Mesenchymal stem cell (in vitro differentiated cells and primary cell): ENCODE results near the gene SNTN.

ENCODE experiments used
- DNase-seq: peaks from one replicate; pipeline ENCODE4 v3.0.0-alpha.2; 2013
- H2AFZ ChIP-seq: one replicate; pipeline ENCODE4 v1.6.1; 2013; ENCODE audit warnings: low read depth, mild to moderate bottlenecking, control low read depth, inconsistent platforms, low read length, moderate library complexity
- H2AK5ac ChIP-seq: 2 replicates; pipeline ENCODE4 v1.6.1; 2013; ENCODE audit warnings: low read length, moderate library complexity, mild to moderate bottlenecking, inconsistent platforms; ENCODE audit not compliant: severe bottlenecking
- H2BK120ac ChIP-seq: one replicate; pipeline ENCODE4 v1.6.1; 2013; ENCODE audit warnings: low read depth, mild to moderate bottlenecking, inconsistent platforms, low read length, moderate library complexity
- H2BK12ac ChIP-seq, 2 experiments: one replicate each; pipeline ENCODE4 v1.6.1; 2013; ENCODE audit warnings: inconsistent platforms in 2 of 2, low read length in 2 of 2, mild to moderate bottlenecking in 2 of 2, moderate library complexity in 2 of 2, control low read depth in 1 of 2
- H2BK15ac ChIP-seq: one replicate; pipeline ENCODE4 v1.6.1; 2013; ENCODE audit warnings: mild to moderate bottlenecking, low read depth, inconsistent platforms; ENCODE audit not compliant: poor library complexity, severe bottlenecking
- H2BK5ac ChIP-seq: 2 replicates; pipeline ENCODE4 v1.6.1; 2013; ENCODE audit warnings: low read depth, mild to moderate bottlenecking, low read length, control low read depth, inconsistent platforms; ENCODE audit not compliant: poor library complexity, severe bottlenecking
- H3K14ac ChIP-seq, 2 experiments: one replicate each; pipeline ENCODE4 v1.6.1; 2013; ENCODE audit warnings: inconsistent platforms in 2 of 2, low read length in 2 of 2, control low read depth in 1 of 2, mild to moderate bottlenecking in 1 of 2, moderate library complexity in 1 of 2
- H3K18ac ChIP-seq, 2 experiments: one replicate each; pipeline ENCODE4 v1.6.1; 2013; ENCODE audit warnings: inconsistent platforms in 2 of 2, low read length in 2 of 2, control low read depth in 1 of 2, low read depth in 1 of 2, mild to moderate bottlenecking in 1 of 2
- H3K23ac ChIP-seq, 2 experiments: one replicate each; pipeline ENCODE4 v1.6.1; 2013; ENCODE audit warnings: inconsistent platforms in 2 of 2, low read length in 2 of 2, mild to moderate bottlenecking in 2 of 2, moderate library complexity in 2 of 2, control low read depth in 1 of 2
- H3K27ac ChIP-seq: 2 replicates; pipeline ENCODE4 v1.5.1; 2013; ENCODE audit warnings: mild to moderate bottlenecking, moderate library complexity, low read length, control low read depth, inconsistent platforms; ENCODE audit not compliant: poor library complexity, severe bottlenecking
- H3K27me3 ChIP-seq, 2 experiments: 2 replicates each; pipeline versions ENCODE4 v1.6.1 to v1.7.0; 2013; ENCODE audit warnings: low read length in 2 of 2, mild to moderate bottlenecking in 2 of 2, moderate library complexity in 2 of 2, control low read depth in 1 of 2, inconsistent platforms in 1 of 2; ENCODE audit not compliant: control insufficient read depth in 1 of 2, insufficient read depth in 1 of 2
- H3K36me3 ChIP-seq, 2 experiments: 2 replicates each; pipeline versions ENCODE4 v1.6.1 to v1.7.0; 2013; ENCODE audit warnings: low read length in 2 of 2, control low read depth in 1 of 2, inconsistent platforms in 1 of 2, low read depth in 1 of 2, mild to moderate bottlenecking in 1 of 2; ENCODE audit not compliant: insufficient read depth in 2 of 2, control insufficient read depth in 1 of 2
- H3K4ac ChIP-seq, 2 experiments: one replicate each; pipeline ENCODE4 v1.6.1; 2013; ENCODE audit warnings: inconsistent platforms in 2 of 2, low read length in 2 of 2, mild to moderate bottlenecking in 2 of 2, moderate library complexity in 2 of 2, control low read depth in 1 of 2, low read depth in 1 of 2
- H3K4me1 ChIP-seq: 2 replicates; pipeline ENCODE4 v1.6.1; 2013; ENCODE audit warnings: low read depth, low read length, control low read depth; ENCODE audit not compliant: control insufficient read depth, insufficient read depth
- H3K4me2 ChIP-seq: 2 replicates; pipeline ENCODE4 v1.6.1; 2013; ENCODE audit warnings: low read length, mild to moderate bottlenecking, inconsistent platforms; ENCODE audit not compliant: poor library complexity, severe bottlenecking
- H3K4me3 ChIP-seq, 2 experiments: 2 replicates each; pipeline versions ENCODE4 v1.5.1 to v1.7.0; 2013; ENCODE audit warnings: low read length in 2 of 2, mild to moderate bottlenecking in 2 of 2, control low read depth in 1 of 2, low read depth in 1 of 2; ENCODE audit not compliant: insufficient read depth in 1 of 2
- H3K79me1 ChIP-seq: replicated peaks from 2 replicates; pipeline ENCODE4 v1.6.1; 2013; ENCODE audit warnings: mild to moderate bottlenecking, control low read depth, low read length, inconsistent platforms; ENCODE audit not compliant: poor library complexity, severe bottlenecking
- H3K9ac ChIP-seq: 2 replicates; pipeline ENCODE4 v1.7.0; 2013; ENCODE audit warnings: mild to moderate bottlenecking, low read length, moderate library complexity
- H3K9me3 ChIP-seq: 2 replicates; pipeline ENCODE4 v1.7.0; 2013; ENCODE audit warnings: mild to moderate bottlenecking, low read length; ENCODE audit not compliant: control insufficient read depth
- H4K8ac ChIP-seq: one replicate; pipeline ENCODE4 v1.6.1; 2013; ENCODE audit warnings: inconsistent platforms, mild to moderate bottlenecking, low read length, moderate library complexity
- H4K91ac ChIP-seq: one replicate; pipeline ENCODE4 v1.6.1; 2013; ENCODE audit warnings: mild to moderate bottlenecking, low read length, inconsistent platforms
- WGBS: methylation state at CpG from one replicate; pipeline ENCODE4 v1.1.7; 2013; ENCODE audit warnings: mixed read lengths; 5-methylcytosine and 5-hydroxymethylcytosine counted together

SNTN gene

GRCh38 chr3:63707731-63708130 lies 55.3 kb downstream of the SNTN start:
- H3K9me3 ChIP-seq, result no peaks in the 10 kb centered on the region
- no CpG with 5 or more reads among the region's 1 CpG for WGBS

GRCh38 chr3:63709576-63709975 lies 57.1 kb downstream of the SNTN start:
- Histone ChIP-seq H2BK15ac (no peak overlapping the region), H3K27ac (no peak overlapping the region), H3K4me1 (no peaks in the 10 kb centered on the region), H2AFZ (no peak overlapping the region), H3K14ac (no peak overlapping the region), H2BK120ac (no peak overlapping the region), H3K4ac (no peak overlapping the region), H3K36me3 (no peaks in the 10 kb centered on the region), H3K23ac (no peak overlapping the region), H4K91ac (no peak overlapping the region), H2AK5ac (no peak overlapping the region), H3K18ac (no peak overlapping the region), H3K27me3 (no peaks in the 10 kb centered on the region), H3K9ac (no peak overlapping the region), H2BK12ac (no peak overlapping the region), H3K79me1 (no peaks in the 10 kb centered on the region), H3K4me2 (no peak overlapping the region), H3K9me3 (no peaks in the 10 kb centered on the region), H4K8ac (no peak overlapping the region), H3K4me3 (no peak overlapping the region), H2BK5ac (no peak overlapping the region)
- DNase-seq, result no peak
- WGBS, result 70% methylated on average over 3 of the region's 3 CpGs

More at GRCh38 chr3:63707731-63708130, 55.3 kb downstream of the SNTN start:
- Histone ChIP-seq H3K4me3 (no peak overlapping the region), H2BK15ac (no peak overlapping the region), H4K8ac (no peak overlapping the region), H2BK5ac (no peak overlapping the region), H2AFZ (no peak overlapping the region), H3K36me3 (no peaks in the 10 kb centered on the region), H3K23ac (no peak overlapping the region), H3K18ac (no peak overlapping the region), H3K14ac (no peak overlapping the region), H3K27ac (no peak overlapping the region), H3K4me1 (no peaks in the 10 kb centered on the region), H3K27me3 (no peaks in the 10 kb centered on the region), H4K91ac (no peak overlapping the region), H2BK12ac (no peak overlapping the region), H3K4ac (no peak overlapping the region), H3K9ac (no peak overlapping the region), H2BK120ac (no peak overlapping the region), H2AK5ac (no peak overlapping the region), H3K4me2 (no peak overlapping the region), H3K79me1 (no peaks in the 10 kb centered on the region)
- DNase-seq, result no peak
